NT2/D1 (cell line): Measurements from ENCODE around the gene TFIP11.

Experiments used
- SUZ12 ChIP-seq: IDR thresholded peaks from 2 replicates; pipeline ENCODE4 v1.6.1; 2011; ENCODE audit not compliant: insufficient read length, insufficient read depth; ENCODE audit errors: extremely low read depth
- YY1 ChIP-seq: IDR thresholded peaks from 2 replicates; pipeline ENCODE4 v1.6.1; 2011; ENCODE audit not compliant: insufficient read length, insufficient read depth
- ZNF274 ChIP-seq: IDR thresholded peaks from 2 replicates; pipeline ENCODE4 v1.6.1; 2011; ENCODE audit warnings: mild to moderate bottlenecking, low read depth, low read length

DNA sequence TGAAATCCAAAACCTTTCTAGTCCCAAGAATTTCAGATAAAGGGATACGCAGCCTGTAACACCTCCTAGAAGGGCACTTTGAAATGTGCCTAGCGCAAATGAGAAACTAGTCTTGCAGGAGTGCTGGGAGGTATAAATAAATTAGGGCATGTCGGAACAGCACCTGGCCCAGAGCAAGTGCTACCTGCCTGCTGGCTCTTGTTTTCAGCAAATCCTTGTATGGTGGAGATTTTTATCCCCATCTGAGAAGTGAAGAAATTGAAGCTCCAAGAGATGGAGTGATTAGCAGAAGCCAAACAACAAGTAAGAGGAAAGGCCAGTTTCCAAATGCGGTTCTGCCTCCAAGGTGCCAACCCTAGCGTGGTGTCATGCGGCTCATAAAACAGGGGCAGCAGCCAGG, 36.7 kb upstream of the TFIP11 start:
- TF ChIP-seq YY1 (no peak), ZNF274 (no peak), SUZ12 (no peak)
